ENCODE measurements around the gene RAB3GAP2.

DNA sequence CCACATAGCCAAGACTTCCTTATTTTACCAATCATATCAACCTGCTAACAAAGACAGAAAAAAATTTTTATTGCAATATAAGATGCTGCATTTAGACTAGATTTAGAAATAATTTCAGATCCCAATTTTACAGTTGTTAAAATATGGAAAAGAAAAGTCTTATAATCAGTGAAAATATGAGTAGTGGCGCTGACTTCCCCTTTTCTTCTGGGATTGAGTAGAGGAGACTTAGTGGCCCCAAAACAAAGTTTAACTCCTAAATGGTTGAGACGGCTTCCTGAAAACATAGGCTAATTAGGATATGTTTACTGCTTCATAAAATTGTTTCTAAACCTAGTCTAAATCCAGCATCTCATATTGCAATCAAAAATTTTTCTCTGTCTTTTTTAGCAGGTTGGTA is 68.4 kb downstream of the RAB3GAP2 start:
- TF ChIP-seq, protein P1, sequence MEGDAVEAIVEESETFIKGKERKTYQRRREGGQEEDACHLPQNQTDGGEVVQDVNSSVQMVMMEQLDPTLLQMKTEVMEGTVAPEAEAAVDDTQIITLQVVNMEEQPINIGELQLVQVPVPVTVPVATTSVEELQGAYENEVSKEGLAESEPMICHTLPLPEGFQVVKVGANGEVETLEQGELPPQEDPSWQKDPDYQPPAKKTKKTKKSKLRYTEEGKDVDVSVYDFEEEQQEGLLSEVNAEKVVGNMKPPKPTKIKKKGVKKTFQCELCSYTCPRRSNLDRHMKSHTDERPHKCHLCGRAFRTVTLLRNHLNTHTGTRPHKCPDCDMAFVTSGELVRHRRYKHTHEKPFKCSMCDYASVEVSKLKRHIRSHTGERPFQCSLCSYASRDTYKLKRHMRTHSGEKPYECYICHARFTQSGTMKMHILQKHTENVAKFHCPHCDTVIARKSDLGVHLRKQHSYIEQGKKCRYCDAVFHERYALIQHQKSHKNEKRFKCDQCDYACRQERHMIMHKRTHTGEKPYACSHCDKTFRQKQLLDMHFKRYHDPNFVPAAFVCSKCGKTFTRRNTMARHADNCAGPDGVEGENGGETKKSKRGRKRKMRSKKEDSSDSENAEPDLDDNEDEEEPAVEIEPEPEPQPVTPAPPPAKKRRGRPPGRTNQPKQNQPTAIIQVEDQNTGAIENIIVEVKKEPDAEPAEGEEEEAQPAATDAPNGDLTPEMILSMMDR (IDR thresholded peaks at IDR 0.05): no peak
- TF ChIP-seq POLR2A (IDR thresholded peaks at IDR 0.05): no peak
